ENCODE results near the gene ELL2. TPM values are rescaled to one million over a fixed set of nuclear protein-coding genes. Genes with fewer than 3 reads are reported as not detected.
A peak's percentile ranks its signal among the peaks of the same experiment; 100 is the strongest.

Gene ELL2
- total and polyA plus RNA-seq, 9 of the 15 experiments (the other 6 are each of a cell fraction or from before 2014, with no cell fraction given), result 4.3 to 18.3 (median 14.5) TPM

GRCh38 chr5:95918421-95919006 is 43.1 kb downstream of the ELL2 start (continued):
- TF ChIP-seq ARID1B (IDR thresholded peaks at IDR 0.05) (peak; percentile 39; the same call in 1 of the 2 replicates), SREBF2 (CRISPR knock-in tag; IDR thresholded peaks at IDR 0.05) (no peak), KLF6 (CRISPR knock-in tag; IDR thresholded peaks at IDR 0.05; ENCODE audit: borderline replicate concordance) (no peak), JUN (IDR thresholded peaks at IDR 0.05; ENCODE audit: borderline replicate concordance, low read depth, low read length) (no peak), JUN (CRISPR knock-in tag; IDR thresholded peaks at IDR 0.05; ENCODE audit: borderline replicate concordance) (no peak), NFE2L1 (tag; IDR thresholded peaks at IDR 0.05; ENCODE audit: borderline replicate concordance, low read depth) (no peak), SNRNP70 (optimal IDR thresholded peaks at IDR 0.05; ENCODE audit: low read depth, low read length) (no peak), SOX6 (IDR thresholded peaks at IDR 0.05) (peak; percentile 45; the same call in 1 of the 2 replicates), FOXA3 (CRISPR knock-in tag; conservative IDR thresholded peaks at IDR 0.05 in 1 of 2, IDR thresholded peaks at IDR 0.05 in 1 of 2) (peak in 1 of 2 experiments; percentile 60; a peak in 2 of 4 replicates), PHB2 (IDR thresholded peaks at IDR 0.05; ENCODE audit: low read depth) (no peak), PHF8 (IDR thresholded peaks at IDR 0.05; ENCODE audit: borderline replicate concordance, low read length) (no peak), DPF2 (IDR thresholded peaks at IDR 0.05) (peak; percentile 49; the same call in 1 of the 2 replicates), CBFA2T3 (IDR thresholded peaks at IDR 0.05) (peak; percentile 12; the same call in 1 of the 2 replicates), ZNF384 (IDR thresholded peaks at IDR 0.05; ENCODE audit: low read depth, low read length) (peak; percentile 73; the same call in 1 of the 2 replicates), ZNF589 (CRISPR knock-in tag; IDR thresholded peaks at IDR 0.05; ENCODE audit: low read depth) (no peak), FOXK2 (conservative IDR thresholded peaks at IDR 0.05 in 1 of 2, IDR thresholded peaks at IDR 0.05 in 1 of 2; ENCODE audit: low read depth in 2 of 2) (peak; percentile 61 to 66; a peak in 3 of 4 replicates), CHD7 (IDR thresholded peaks at IDR 0.05; ENCODE audit: low read depth, low read length) (no peak)

Measured in K562 (cell line).